Endothelial cell of umbilical vein (primary cell): ENCODE results near the gene KSR1. TPM values are rescaled to one million over a fixed set of nuclear protein-coding genes. Genes with fewer than 3 reads are reported as not detected.

Source experiments
- BruUV-seq: library from RNA; stranded (reverse); fragments of 400-500 nt; replicated peaks from 2 replicates; lab custom pipeline; 2021; lab: Mats Ljungman, UMichigan
- CTCF ChIA-PET: fragments of 300-600, 350-600 bp; sonication (Branson Sonifier 250); formaldehyde crosslinking; loops from one replicate; lab custom pipeline; 2021; ENCODE audit warnings: antibody characterized with exemption, inconsistent platforms; lab: Charles Lee
- POLR2A ChIA-PET: fragments of 300-600, 350-600 bp; sonication (Branson Sonifier 250); formaldehyde crosslinking; loops from one replicate; lab custom pipeline; 2021; ENCODE audit warnings: antibody characterized with exemption, inconsistent platforms; lab: Charles Lee
- DNase-seq: peaks from one replicate; pipeline ENCODE4 v3.0.0-alpha.2; 2011; ENCODE audit warnings: low read depth, low spot score
- FAIRE-seq: peaks from 2 replicates; lab custom pipeline; 2011; peaks lifted over from hg19 to GRCh38; lab: Jason Lieb, UNC
- H2AFZ ChIP-seq: 2 replicates; pipeline ENCODE4 v1.6.0; 2012; ENCODE audit warnings: low read depth, low read length, control low read depth, inconsistent platforms
- H3K27ac ChIP-seq: 2 replicates; pipeline ENCODE4 v1.5.1; 2011; ENCODE audit warnings: low read depth, mild to moderate bottlenecking, control low read depth, low read length, moderate library complexity; ENCODE audit not compliant: insufficient read depth
- H3K27me3 ChIP-seq, 2 experiments: 2 replicates each; pipeline versions ENCODE4 v1.6.0 to v1.6.1; 2011; ENCODE audit warnings: low read length in 2 of 2, mixed read lengths in 1 of 2; ENCODE audit not compliant: control insufficient read depth in 2 of 2, insufficient read depth in 2 of 2
- H3K36me3 ChIP-seq, 2 experiments: 2 replicates in 1 of 2; 3 replicates in 1 of 2; pipeline ENCODE4 v1.5.1; 2011; ENCODE audit warnings: low read length in 2 of 2, mild to moderate bottlenecking in 1 of 2, moderate library complexity in 1 of 2; ENCODE audit not compliant: control insufficient read depth in 2 of 2, insufficient read depth in 2 of 2; ENCODE audit errors: extremely low read depth in 1 of 2
- H3K4me1 ChIP-seq: 3 replicates; pipeline ENCODE4 v1.5.1; 2011; ENCODE audit warnings: mild to moderate bottlenecking, low read length; ENCODE audit not compliant: control insufficient read depth, insufficient read depth; ENCODE audit errors: extremely low read depth
- H3K4me2 ChIP-seq: 2 replicates; pipeline ENCODE4 v1.6.1; 2011; ENCODE audit warnings: low read length, control low read depth, mixed read lengths; ENCODE audit not compliant: insufficient read depth
- H3K4me3 ChIP-seq, 3 experiments: fragments of 200-600 bp in 1 of 3; sonication (generic), shearing (Covaris generic) in 1 of 3; replicated peaks in 1 of 3; 2 replicates each; pipeline ENCODE4 v1.5.1; 2011 to 2016; ENCODE audit warnings: control low read depth in 3 of 3, low read length in 3 of 3, mild to moderate bottlenecking in 2 of 3, inconsistent platforms in 1 of 3, low read depth in 1 of 3, moderate library complexity in 1 of 3; ENCODE audit not compliant: insufficient read depth in 1 of 3
- H3K79me2 ChIP-seq: 2 replicates; pipeline ENCODE4 v1.6.0; 2012; ENCODE audit warnings: low read length, inconsistent platforms; ENCODE audit not compliant: control insufficient read depth, insufficient read depth
- H3K9ac ChIP-seq: replicated peaks from 2 replicates; pipeline ENCODE3; 2011; ENCODE audit warnings: low read length, control low read depth; ENCODE audit not compliant: insufficient read depth; ENCODE audit errors: extremely low read depth
- H3K9me1 ChIP-seq: replicated peaks from 3 replicates; pipeline ENCODE4 v1.6.0; 2011; ENCODE audit warnings: mild to moderate bottlenecking, low read length; ENCODE audit not compliant: control insufficient read depth, insufficient read depth; ENCODE audit errors: extremely low read depth
- H3K9me3 ChIP-seq: replicated peaks from 2 replicates; pipeline ENCODE4 v1.5.1; 2012; ENCODE audit warnings: low read length, inconsistent platforms; ENCODE audit not compliant: control insufficient read depth, insufficient read depth
- H4K20me1 ChIP-seq: replicated peaks from 2 replicates; pipeline ENCODE3; 2011; ENCODE audit warnings: mild to moderate bottlenecking, low read length; ENCODE audit not compliant: control insufficient read depth, insufficient read depth; ENCODE audit errors: extremely low read depth
- CTCF ChIP-seq, 2 donors: IDR thresholded peaks; 1 replicate in 1 of 2; 2 replicates in 1 of 2; pipeline ENCODE4 v1.5.1; 2011; ENCODE audit warnings: low read length in 2 of 2, mild to moderate bottlenecking in 2 of 2, moderate library complexity in 2 of 2, control low read depth in 1 of 2, inconsistent platforms in 1 of 2, low read depth in 1 of 2; ENCODE audit not compliant: insufficient read depth in 1 of 2; ENCODE audit errors: extremely low read depth in 1 of 2
- EZH2 ChIP-seq: IDR thresholded peaks from 2 replicates; pipeline ENCODE4 v1.6.1; 2012; ENCODE audit warnings: borderline replicate concordance, low read depth, mild to moderate bottlenecking, moderate library complexity, low read length, inconsistent platforms; ENCODE audit not compliant: severe bottlenecking
- FOS ChIP-seq: IDR thresholded peaks from 2 replicates; pipeline ENCODE4 v1.6.1; 2011; ENCODE audit warnings: mild to moderate bottlenecking, low read length, moderate library complexity, borderline replicate concordance; ENCODE audit not compliant: insufficient read depth
- GATA2 ChIP-seq: IDR thresholded peaks from 2 replicates; pipeline ENCODE4 v1.7.0; 2011; ENCODE audit warnings: low read depth, mild to moderate bottlenecking, moderate library complexity, mixed read lengths, low read length; ENCODE audit not compliant: insufficient read length, insufficient read depth
- JUN ChIP-seq: IDR thresholded peaks from 2 replicates; pipeline ENCODE4 v1.6.1; 2011; ENCODE audit warnings: borderline replicate concordance, low read depth; ENCODE audit not compliant: insufficient read length, insufficient read depth
- MAX ChIP-seq: IDR thresholded peaks from 2 replicates; pipeline ENCODE4 v1.6.1; 2011; ENCODE audit not compliant: insufficient read depth, insufficient read length
- MYC ChIP-seq: IDR thresholded peaks from one replicate; pipeline ENCODE4 v1.6.1; 2011; ENCODE audit warnings: mild to moderate bottlenecking, low read depth, low read length
- POLR2A ChIP-seq: IDR thresholded peaks from 2 replicates; pipeline ENCODE4 v1.6.1; 2012; ENCODE audit warnings: low read depth, mild to moderate bottlenecking, control low read depth, low read length
- POLR2AphosphoS5 ChIP-seq: IDR thresholded peaks from 2 replicates; pipeline ENCODE4 v1.6.1; 2012; ENCODE audit warnings: low read depth, mild to moderate bottlenecking, control low read depth, low read length, moderate library complexity; ENCODE audit not compliant: insufficient read depth
- dilution Hi-C: fragments of 300-500 bp; cut with MboI; formaldehyde crosslinking; loops from one replicate; pipeline ENCODE4 v1.15.0; 2019; ENCODE audit warnings: low sequenced_read_pairs; ENCODE audit not compliant: extremely low pct_ligation_motif_present
- intact Hi-C: fragments of 100-400 bp; cut with micrococcal nuclease; formaldehyde crosslinking; loops from one replicate; pipeline ENCODE4 v1.10.0; 2022
- polyA plus RNA-seq, 4 experiments: library from polyadenylated mRNA; depleted of rRNA in 3 of 4; stranded (reverse) in 3 of 4; unstranded in 1 of 4; fragments of >200 nt; gene quantifications; 2 replicates each; pipeline versions ENCODE4 v1.2.1 to v1.2.3, GENCODE V29; 2011 to 2012; ENCODE audit warnings: missing spikeins in 1 of 4
- total RNA-seq: library from RNA; stranded (reverse); gene quantifications from 2 replicates; pipeline ENCODE4 v1.2.3, GENCODE V29; 2021

Gene KSR1
- total and polyA plus RNA-seq, 2 donors (not counting 3 experiments of a cell fraction or from before 2014, with no cell fraction given) = 35.4 to 80.2 TPM

- Histone ChIP-seq H3K9ac (no peak overlapping the region), H3K4me3 (no peak overlapping the region), H3K4me2 (no peak overlapping the region), H3K9me3 (no peaks in the 10 kb centered on the region), H3K4me1 (peaks cover 14% of the 10 kb centered on the region), H3K79me2 (no peaks in the 10 kb centered on the region), H3K36me3 (peaks cover 6 to 28% of the 10 kb centered on the region in 2 experiments), H4K20me1 (no peaks in the 10 kb centered on the region), H2AFZ (no peak overlapping the region), H3K27me3 (no peaks in the 10 kb centered on the region), H3K27ac (no peak overlapping the region), H3K9me1 (no peaks in the 10 kb centered on the region)
- no peak for FAIRE-seq
- intact Hi-C loops (no loop called here), dilution Hi-C loops (no loop called here)
- TF ChIP-seq MAX (no peak), POLR2A (no peak), POLR2AphosphoS5 (no peak), MYC (no peak), CTCF (IDR thresholded peaks at IDR 0.05; ENCODE audit: extremely low read depth in 1 of 2, insufficient read depth in 1 of 2, low read depth in 1 of 2, low read length in 2 of 2) (no peak), GATA2 (no peak), JUN (no peak), FOS (no peak), EZH2 (no peak)
- ChIA-PET POLR2A (no interaction called here), CTCF (interaction anchor here (0.7 to 3.7 kb wide), 7 partner anchors 31 to 405 kb away, joined by 3 to 24 read pairs (median 5); partner anchors contain the start of gene KSR1)
- no peak for DNase-seq
- BruUV-seq = no TSS peak
Measured at GRCh38 chr17:27597783-27598320, 141.6 kb downstream of the KSR1 start.
